Adrenal gland (tissue), 12 donors: ENCODE measurements around the gene RARRES1. TPM values are rescaled to one million over a fixed set of nuclear protein-coding genes. Genes with fewer than 3 reads are reported as not detected.

Experiments
- DNase-seq, 7 donors: peaks; one replicate each; pipeline ENCODE4 v3.0.0-alpha.2; 2019 to 2020
- H3K27ac ChIP-seq, 5 donors: fragments of 200-600 bp; sonication (generic) in 4 of 5; 1 replicate in 3 of 5; 2 replicates in 2 of 5; pipeline versions ENCODE4 v1.5.1 to v1.8.0; 2016 to 2020; ENCODE audit warnings: mild to moderate bottlenecking in 1 of 5
- H3K27me3 ChIP-seq: fragments of 200-600 bp; 2 replicates; pipeline ENCODE4 v1.8.0; 2021
- H3K36me3 ChIP-seq, 2 donors: fragments of 200-600 bp; replicated peaks in 1 of 2; 1 replicate in 1 of 2; 2 replicates in 1 of 2; pipeline versions ENCODE4 v1.5.1 to v1.8.0; 2018 to 2022
- H3K4me1 ChIP-seq, 2 donors: fragments of 200-600 bp; replicated peaks in 1 of 2; 1 replicate in 1 of 2; 2 replicates in 1 of 2; pipeline versions ENCODE4 v1.5.1 to v1.8.0; 2018 to 2021
- H3K4me3 ChIP-seq, 4 donors: fragments of 200-600 bp; sonication (generic) in 3 of 4; one replicate each; pipeline ENCODE4 v1.5.1; 2016 to 2018
- H3K9me3 ChIP-seq, 3 donors: fragments of 200-600 bp; sonication (generic) in 1 of 3; replicated peaks in 1 of 3; 1 replicate in 2 of 3; 2 replicates in 1 of 3; pipeline versions ENCODE4 v1.5.1 to v1.8.0; 2016 to 2021
- CTCF ChIP-seq, 6 experiments: fragments of 450-650 bp in 4 of 6; fragments of 200-600 bp in 2 of 6; sonication (generic) in 1 of 6; IDR thresholded peaks; 1 replicate in 5 of 6; 2 replicates in 1 of 6; pipeline versions ENCODE4 v1.5.1 to v1.8.0; 2016 to 2021; ENCODE audit warnings: antibody characterized with exemption in 6 of 6, mild to moderate bottlenecking in 2 of 6, moderate library complexity in 1 of 6
- POLR2A ChIP-seq, 2 donors: fragments of 450-650 bp; IDR thresholded peaks; one replicate each; pipeline ENCODE4 v1.6.1; 2017; ENCODE audit warnings: antibody characterized with exemption in 2 of 2, mild to moderate bottlenecking in 2 of 2, moderate library complexity in 1 of 2
- WGBS, 4 donors: extraction: QIAGEN DNeasy Blood & Tissue Kit in 2 of 4; methylation state at CpG; one replicate each; pipeline versions ENCODE4 v1.1.5 to v1.1.7; 2013 to 2017; 5-methylcytosine and 5-hydroxymethylcytosine counted together
- intact Hi-C, 2 donors: fragments of 100-400 bp; cut with DNase I; formaldehyde crosslinking; loops; one replicate each; pipeline versions ENCODE4 v1.14.1 to v1.15.0; 2022 to 2023
- polyA plus RNA-seq, 3 donors: library from polyadenylated mRNA; stranded (reverse); fragments of 200-250 nt in 2 of 3; fragments of 350-450 nt in 1 of 3; fragmentation: Illumina TruSeq in 1 of 3; extraction: RNeasy Lipid Tissue Mini Kit (QIAGEN cat#74804) in 1 of 3; gene quantifications; one replicate each; pipeline ENCODE4 v1.2.3, GENCODE V29; 2013 to 2014
- small RNA-seq, 2 donors: library from RNA; depleted of rRNA; stranded (forward); fragments of <200 nt; gene quantifications; one replicate each; pipeline ENCODE3, GENCODE V24; 2016
- total RNA-seq, 9 donors: library from RNA; depleted of rRNA in 4 of 9; stranded (reverse); fragments of >200 nt in 4 of 9; fragments of 120-200 nt in 1 of 9; fragmentation: NEBNext Ultra II Directional in 1 of 9; extraction: Animal tissue kit (Norgen Biotek cat#: 25700) in 1 of 9; gene quantifications; one replicate each; pipeline versions ENCODE4 v1.1.0 to v1.2.4, GENCODE V29; 2013 to 2023
- donor health status: healthy with polysubstance abuse.
- donor health status: Bipolar disorder and iron deficiency.
- donor health status: DM: yes; HTN: yes; CAD: no.
- donor health status: DM: no; HTN: no; CAD: no.
- donor health status: DM: no; HTN: no; CAD: no.
- donor health status: DM: yes; HTN: yes; CAD: no.

Gene RARRES1
- total and polyA plus RNA-seq, 12 donors = 2.1 to 204 (median 17.7) TPM

GRCh38 chr3:158658889-158659288 is 73.4 kb downstream of the RARRES1 start:
- intact Hi-C loops = no loop called here

GRCh38 chr3:158652463-158652862 is 79.8 kb downstream of the RARRES1 start:
- DNase-seq = no peak
- WGBS, 4 donors = 68 to 80% (median 76%) methylated on average over 3 of the region's 3 CpGs
- H3K4me1 ChIP-seq = peaks cover 0 to 12% of the 10 kb centered on the region in 2 donors
- intact Hi-C loops = no loop called here
- H3K27ac ChIP-seq = peak overlapping the region in 1 of 5 donors; percentile 6
- H3K36me3 ChIP-seq = peaks cover 0 to 51% of the 10 kb centered on the region in 2 donors
- TF ChIP-seq CTCF (IDR thresholded peaks at IDR 0.05) (no peak), POLR2A (IDR thresholded peaks at IDR 0.05) (no peak)
- no peaks in the 10 kb centered on the region for H3K9me3 ChIP-seq
- H3K27me3 ChIP-seq = no peaks in the 10 kb centered on the region
- H3K4me3 ChIP-seq = no peak overlapping the region

More at GRCh38 chr3:158658889-158659288, 73.4 kb downstream of the RARRES1 start:
- peaks cover 0 to 58% of the 10 kb centered on the region in 2 donors for H3K36me3 ChIP-seq
- no peak for TF ChIP-seq POLR2A (IDR thresholded peaks at IDR 0.05)
- no peak for TF ChIP-seq CTCF (IDR thresholded peaks at IDR 0.05)
- H3K27ac ChIP-seq = peak overlapping the region in 1 of 5 donors; percentile 66
- no peak for DNase-seq
- 87 to 93% (median 92%) methylated on average over 7 of the region's 7 CpGs for WGBS, 4 donors
- H3K4me1 ChIP-seq = no peaks in the 10 kb centered on the region
- H3K9me3 ChIP-seq = no peaks in the 10 kb centered on the region
- H3K4me3 ChIP-seq = no peak overlapping the region
- no peaks in the 10 kb centered on the region for H3K27me3 ChIP-seq

GRCh38 chr3:158651192-158651591 is 81.1 kb downstream of the RARRES1 start:
- Histone ChIP-seq H3K27me3 (no peaks in the 10 kb centered on the region), H3K27ac (no peak overlapping the region), H3K36me3 (peaks cover 0 to 42% of the 10 kb centered on the region in 2 donors), H3K4me1 (peaks cover 0 to 12% of the 10 kb centered on the region in 2 donors), H3K4me3 (no peak overlapping the region), H3K9me3 (no peaks in the 10 kb centered on the region)
- no peak for DNase-seq
- TF ChIP-seq POLR2A (IDR thresholded peaks at IDR 0.05) (no peak), CTCF (IDR thresholded peaks at IDR 0.05) (no peak)
- WGBS, 4 donors = 92 to 99% (median 93%) methylated on average over 2 of the region's 2 CpGs
- intact Hi-C loops = no loop called here

GRCh38 chr3:158649791-158650190 is 82.5 kb downstream of the RARRES1 start:
- DNase-seq = no peak
- Histone ChIP-seq H3K9me3 (no peaks in the 10 kb centered on the region), H3K4me1 (peaks cover 0 to 25% of the 10 kb centered on the region in 2 donors), H3K27ac (no peak overlapping the region), H3K36me3 (peaks cover 0 to 32% of the 10 kb centered on the region in 2 donors), H3K27me3 (no peaks in the 10 kb centered on the region), H3K4me3 (no peak overlapping the region)
- intact Hi-C loops = loop anchor here in 1 of 2 donors (10.0 kb wide), 1 partner anchor 105 kb away; no protein-coding TSS in a partner anchor
- TF ChIP-seq POLR2A (IDR thresholded peaks at IDR 0.05) (no peak), CTCF (IDR thresholded peaks at IDR 0.05) (no peak)
- WGBS, 4 donors = 49 to 77% (median 71%) methylated on average over 4 of the region's 4 CpGs

Small RNA genes lying within 50 kb of the gene (small RNA-seq; reads per million reads assigned to genes)
- gene AC080013.6 = 0 reads per million in 2 donors

Other genes with a start within 250 kb of the RARRES1 start
- 10 to 100 TPM in 3 of 9 donors, 1 to 10 TPM in 6; 4.3 to 38.0 (median 7.4) TPM for gene MLF1, start 161.3 kb downstream of the RARRES1 start, total RNA-seq
- 1 to 10 TPM; 3.7 to 9.0 (median 4.7) TPM for gene MLF1, start 161.3 kb downstream of the RARRES1 start, polyA plus RNA-seq
- gene GFM1, start 87.9 kb downstream of the RARRES1 start, total RNA-seq = 100 to 1,000 TPM in 1 of 9 donors, 10 to 100 TPM in 8; 31.3 to 112 (median 61.0) TPM
- 10 to 100 TPM in 2 of 3 donors, 1 to 10 TPM in 1; 7.3 to 82.4 (median 11.3) TPM for gene GFM1, start 87.9 kb downstream of the RARRES1 start, polyA plus RNA-seq
- gene LXN, start 59.8 kb downstream of the RARRES1 start, total RNA-seq = 100 to 1,000 TPM in 1 of 9 donors, 10 to 100 TPM in 8; 20.5 to 100 (median 59.8) TPM
- gene LXN, start 59.8 kb downstream of the RARRES1 start, polyA plus RNA-seq = 10 to 100 TPM; 23.5 to 60.6 (median 42.0) TPM
- gene MFSD1, start 69.6 kb upstream of the RARRES1 start, total RNA-seq = 100 to 1,000 TPM in 2 of 9 donors, 10 to 100 TPM in 7; 38.8 to 118 (median 77.3) TPM
- gene MFSD1, start 69.6 kb upstream of the RARRES1 start, polyA plus RNA-seq = 10 to 100 TPM; 20.4 to 83.8 (median 25.7) TPM